Measurements from ENCODE around the gene CAMSAP1.

GRCh38 chr9:135919318-135919890, 12.1 kb upstream of the CAMSAP1 start:
- no peak for TF ChIP-seq TCF7L2 (IDR thresholded peaks at IDR 0.05; ENCODE audit: low read depth, low read length)
- no peak for TF ChIP-seq CTCF (IDR thresholded peaks at IDR 0.05)
- TF ChIP-seq POLR2AphosphoS5 (IDR thresholded peaks at IDR 0.05; ENCODE audit: low read depth, low read length): no peak; the same call in 1 of the 2 replicates
- TF ChIP-seq REST (IDR thresholded peaks at IDR 0.05; ENCODE audit: insufficient read depth in 1 of 2, low read depth in 2 of 2, low read length in 1 of 2): no peak
